Sigmoid colon (tissue), 4 donors: Measurements from ENCODE around the gene TMEM156.

Source experiments
- POLR2AphosphoS5 ChIP-seq, 4 donors: sonication (generic); formaldehyde crosslinking; IDR thresholded peaks; one replicate each; pipeline ENCODE4 v1.6.1; 2017; ENCODE audit warnings: antibody characterized with exemption in 4 of 4
- TF ChIP-seq, protein P1 (sequence below), 4 experiments: fragments of 450-650 bp in 3 of 4; fragments of 200-600 bp in 1 of 4; IDR thresholded peaks; one replicate each; pipeline ENCODE4 v1.5.1; 2016 to 2019; ENCODE audit warnings: antibody characterized with exemption in 4 of 4, mild to moderate bottlenecking in 3 of 4, moderate library complexity in 2 of 4

DNA sequence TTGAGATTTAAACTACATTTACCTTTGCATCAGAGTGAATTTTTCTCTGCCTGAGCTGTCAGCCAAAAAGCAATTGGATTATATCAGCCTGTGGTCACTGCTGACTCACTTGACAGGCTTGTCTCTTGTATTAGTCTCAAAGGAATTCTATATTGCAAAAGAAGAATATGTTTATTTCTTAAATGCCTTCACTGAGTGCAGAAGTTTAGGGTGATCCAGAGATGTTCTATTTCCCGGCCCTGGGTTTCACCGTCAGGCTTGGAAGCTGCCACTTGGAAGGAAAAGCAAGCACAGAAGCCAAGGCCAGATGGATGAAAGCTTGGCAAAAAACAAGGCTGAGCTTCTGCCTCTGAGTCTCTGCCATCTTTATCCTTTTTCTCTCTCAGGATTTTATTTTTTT lies 83.7 kb downstream of the TMEM156 start:
- peak; percentile 92 to 96 (median 94) for TF ChIP-seq POLR2AphosphoS5 (IDR thresholded peaks at IDR 0.05)
- TF ChIP-seq, protein P1, sequence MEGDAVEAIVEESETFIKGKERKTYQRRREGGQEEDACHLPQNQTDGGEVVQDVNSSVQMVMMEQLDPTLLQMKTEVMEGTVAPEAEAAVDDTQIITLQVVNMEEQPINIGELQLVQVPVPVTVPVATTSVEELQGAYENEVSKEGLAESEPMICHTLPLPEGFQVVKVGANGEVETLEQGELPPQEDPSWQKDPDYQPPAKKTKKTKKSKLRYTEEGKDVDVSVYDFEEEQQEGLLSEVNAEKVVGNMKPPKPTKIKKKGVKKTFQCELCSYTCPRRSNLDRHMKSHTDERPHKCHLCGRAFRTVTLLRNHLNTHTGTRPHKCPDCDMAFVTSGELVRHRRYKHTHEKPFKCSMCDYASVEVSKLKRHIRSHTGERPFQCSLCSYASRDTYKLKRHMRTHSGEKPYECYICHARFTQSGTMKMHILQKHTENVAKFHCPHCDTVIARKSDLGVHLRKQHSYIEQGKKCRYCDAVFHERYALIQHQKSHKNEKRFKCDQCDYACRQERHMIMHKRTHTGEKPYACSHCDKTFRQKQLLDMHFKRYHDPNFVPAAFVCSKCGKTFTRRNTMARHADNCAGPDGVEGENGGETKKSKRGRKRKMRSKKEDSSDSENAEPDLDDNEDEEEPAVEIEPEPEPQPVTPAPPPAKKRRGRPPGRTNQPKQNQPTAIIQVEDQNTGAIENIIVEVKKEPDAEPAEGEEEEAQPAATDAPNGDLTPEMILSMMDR (IDR thresholded peaks at IDR 0.05) = no peak
